Duodenal mucosa (tissue), 2 donors: Measurements from ENCODE around the gene GLP2R.

Experiments used
- H3K27ac ChIP-seq: one replicate; pipeline ENCODE4 v1.7.0; 2013; ENCODE audit warnings: low read depth, low read length
- H3K27me3 ChIP-seq, 2 donors: one replicate each; pipeline ENCODE4 v1.7.0; 2013; ENCODE audit warnings: low read length in 2 of 2, control low read depth in 1 of 2; ENCODE audit not compliant: insufficient read depth in 2 of 2, control insufficient read depth in 1 of 2
- H3K36me3 ChIP-seq, 2 donors: one replicate each; pipeline ENCODE4 v1.7.0; 2013; ENCODE audit warnings: low read length in 2 of 2, control low read depth in 1 of 2; ENCODE audit not compliant: insufficient read depth in 2 of 2, control insufficient read depth in 1 of 2
- H3K4me1 ChIP-seq, 2 donors: one replicate each; pipeline ENCODE4 v1.7.0; 2013; ENCODE audit warnings: low read length in 2 of 2, control low read depth in 1 of 2; ENCODE audit not compliant: insufficient read depth in 2 of 2, control insufficient read depth in 1 of 2
- H3K4me3 ChIP-seq, 2 donors: one replicate each; pipeline ENCODE4 v1.7.0; 2013; ENCODE audit warnings: low read length in 2 of 2, low read depth in 1 of 2
- H3K9ac ChIP-seq, 2 donors: one replicate each; pipeline ENCODE4 v1.7.0; 2013; ENCODE audit warnings: low read length in 2 of 2, low read depth in 1 of 2
- H3K9me3 ChIP-seq, 2 donors: one replicate each; pipeline ENCODE4 v1.7.0; 2013; ENCODE audit warnings: low read length in 2 of 2, control low read depth in 1 of 2; ENCODE audit not compliant: control insufficient read depth in 1 of 2

The GLP2R gene

GRCh38 chr17:9905902-9906301 lies 80.2 kb downstream of the GLP2R start:
- H3K4me3 ChIP-seq, result no peak overlapping the region
- H3K9me3 ChIP-seq, result no peaks in the 10 kb centered on the region
- H3K4me1 ChIP-seq, result no peaks in the 10 kb centered on the region
- no peaks in the 10 kb centered on the region for H3K36me3 ChIP-seq
- H3K27ac ChIP-seq, result no peak overlapping the region
- no peaks in the 10 kb centered on the region for H3K27me3 ChIP-seq
- H3K9ac ChIP-seq, result no peak overlapping the region

- no peaks in the 10 kb centered on the region for H3K9me3 ChIP-seq
- H3K36me3 ChIP-seq, result no peaks in the 10 kb centered on the region
- no peaks in the 10 kb centered on the region for H3K4me1 ChIP-seq
- H3K9ac ChIP-seq, result no peak overlapping the region
- no peak overlapping the region for H3K4me3 ChIP-seq
- no peaks in the 10 kb centered on the region for H3K27me3 ChIP-seq
- no peak overlapping the region for H3K27ac ChIP-seq
These were observed 80.9 kb downstream of the GLP2R start for GRCh38 chr17:9906616-9907015.

- H3K9me3 ChIP-seq, result no peaks in the 10 kb centered on the region
- H3K4me3 ChIP-seq, result no peak overlapping the region
- no peak overlapping the region for H3K27ac ChIP-seq
- no peak overlapping the region for H3K9ac ChIP-seq
- H3K36me3 ChIP-seq, result no peaks in the 10 kb centered on the region
- no peaks in the 10 kb centered on the region for H3K4me1 ChIP-seq
- H3K27me3 ChIP-seq, result no peaks in the 10 kb centered on the region
These were observed 81.4 kb downstream of the GLP2R start for GRCh38 chr17:9907131-9907530.

- no peaks in the 10 kb centered on the region for H3K27me3 ChIP-seq
- H3K4me3 ChIP-seq, result no peak overlapping the region
- H3K36me3 ChIP-seq, result no peaks in the 10 kb centered on the region
- H3K4me1 ChIP-seq, result no peaks in the 10 kb centered on the region
- no peak overlapping the region for H3K9ac ChIP-seq
- no peaks in the 10 kb centered on the region for H3K9me3 ChIP-seq
- H3K27ac ChIP-seq, result no peak overlapping the region
These were observed 82.3 kb downstream of the GLP2R start for GRCh38 chr17:9907883-9908648.

- Histone ChIP-seq H3K27me3 (no peaks in the 10 kb centered on the region), H3K4me3 (no peak overlapping the region), H3K9me3 (no peaks in the 10 kb centered on the region), H3K27ac (no peak overlapping the region), H3K4me1 (no peaks in the 10 kb centered on the region), H3K36me3 (no peaks in the 10 kb centered on the region), H3K9ac (no peak overlapping the region)
These were observed 82.9 kb downstream of the GLP2R start for GRCh38 chr17:9908649-9909042.

GRCh38 chr17:9911089-9911488 lies 85.4 kb downstream of the GLP2R start:
- Histone ChIP-seq H3K4me3 (no peak overlapping the region), H3K4me1 (no peaks in the 10 kb centered on the region), H3K27me3 (no peaks in the 10 kb centered on the region), H3K9me3 (no peaks in the 10 kb centered on the region), H3K9ac (no peak overlapping the region), H3K27ac (no peak overlapping the region), H3K36me3 (no peaks in the 10 kb centered on the region)

GRCh38 chr17:9912121-9913099 lies 86.7 kb downstream of the GLP2R start:
- no peak overlapping the region for H3K9ac ChIP-seq
- H3K27me3 ChIP-seq, result no peaks in the 10 kb centered on the region
- H3K4me1 ChIP-seq, result no peaks in the 10 kb centered on the region
- H3K4me3 ChIP-seq, result no peak overlapping the region
- H3K36me3 ChIP-seq, result no peaks in the 10 kb centered on the region
- H3K9me3 ChIP-seq, result no peaks in the 10 kb centered on the region
- no peak overlapping the region for H3K27ac ChIP-seq

GRCh38 chr17:9913476-9913875 lies 87.8 kb downstream of the GLP2R start:
- H3K9ac ChIP-seq, result no peak overlapping the region
- no peaks in the 10 kb centered on the region for H3K4me1 ChIP-seq

GRCh38 chr17:9916108-9916507 lies 90.4 kb downstream of the GLP2R start:
- H3K9ac ChIP-seq, result no peak overlapping the region
- H3K4me1 ChIP-seq, result no peaks in the 10 kb centered on the region
- no peak overlapping the region for H3K4me3 ChIP-seq
- no peaks in the 10 kb centered on the region for H3K36me3 ChIP-seq
- no peak overlapping the region for H3K27ac ChIP-seq
- no peaks in the 10 kb centered on the region for H3K27me3 ChIP-seq
- H3K9me3 ChIP-seq, result no peaks in the 10 kb centered on the region

More at GRCh38 chr17:9913476-9913875, 87.8 kb downstream of the GLP2R start:
- H3K27me3 ChIP-seq, result no peaks in the 10 kb centered on the region
- H3K27ac ChIP-seq, result no peak overlapping the region
- H3K36me3 ChIP-seq, result no peaks in the 10 kb centered on the region
- H3K4me3 ChIP-seq, result no peak overlapping the region
- no peaks in the 10 kb centered on the region for H3K9me3 ChIP-seq

- Histone ChIP-seq H3K36me3 (no peaks in the 10 kb centered on the region), H3K27me3 (no peaks in the 10 kb centered on the region), H3K4me3 (no peak overlapping the region), H3K4me1 (no peaks in the 10 kb centered on the region), H3K9ac (no peak overlapping the region), H3K27ac (no peak overlapping the region), H3K9me3 (no peaks in the 10 kb centered on the region)
These were observed 91.4 kb downstream of the GLP2R start for GRCh38 chr17:9917131-9917530.
